Anterior cingulate cortex (tissue), 58 donors: ENCODE data around the gene PGRMC2.
A peak's percentile ranks its signal among the peaks of the same experiment; 100 is the strongest.

Experiments
- DNase-seq, 58 donors: peaks; one replicate each; lab custom pipeline; 2025; lab: John Stamatoyannopoulos, UW

PGRMC2 gene

GRCh38 chr4:128287141-128287870 lies at the start of gene PGRMC2:
PGRMC2 (minus strand) TSS chr4:128287813; CDS start chr4:128287790, 23 bp downstream.
- DNase-seq: peak in 12 of 58 donors; percentile 13 to 64 (median 42)

GRCh38 chr4:128335541-128335940 lies 47.9 kb upstream of the PGRMC2 start:
- no peak for DNase-seq

- DNase-seq: no peak
Observed at GRCh38 chr4:128334256-128334655, 46.6 kb upstream of the PGRMC2 start.

GRCh38 chr4:128333309-128334018 lies 45.9 kb upstream of the PGRMC2 start:
- no peak for DNase-seq

GRCh38 chr4:128332081-128332480 lies 44.5 kb upstream of the PGRMC2 start:
- DNase-seq: no peak

- DNase-seq: no peak
Observed at GRCh38 chr4:128329638-128330037, 42.0 kb upstream of the PGRMC2 start.

- DNase-seq: no peak
Observed at GRCh38 chr4:128328106-128328505, 40.5 kb upstream of the PGRMC2 start.

- DNase-seq: no peak
Observed at GRCh38 chr4:128323401-128323800, 35.8 kb upstream of the PGRMC2 start.

GRCh38 chr4:128322986-128323385 lies 35.4 kb upstream of the PGRMC2 start:
- no peak for DNase-seq

GRCh38 chr4:128322311-128322710 lies 34.7 kb upstream of the PGRMC2 start:
- DNase-seq: no peak

- no peak for DNase-seq
Observed at GRCh38 chr4:128320656-128321055, 33.0 kb upstream of the PGRMC2 start.

- no peak for DNase-seq
Observed at GRCh38 chr4:128315756-128316520, 28.3 kb upstream of the PGRMC2 start.

GRCh38 chr4:128311659-128312403 lies 24.2 kb upstream of the PGRMC2 start:
- DNase-seq: no peak

GRCh38 chr4:128310266-128310697 lies 22.7 kb upstream of the PGRMC2 start:
- DNase-seq: no peak

- no peak for DNase-seq
Observed at GRCh38 chr4:128309585-128309984, 22.0 kb upstream of the PGRMC2 start.

- DNase-seq: no peak
Observed at GRCh38 chr4:128308986-128309385, 21.4 kb upstream of the PGRMC2 start.

- DNase-seq: no peak
Observed at GRCh38 chr4:128307123-128307571, 19.5 kb upstream of the PGRMC2 start.

- DNase-seq: no peak
Observed at GRCh38 chr4:128305942-128306341, 18.3 kb upstream of the PGRMC2 start.

GRCh38 chr4:128303986-128304385 lies 16.4 kb upstream of the PGRMC2 start:
- no peak for DNase-seq

- no peak for DNase-seq
Observed at GRCh38 chr4:128303405-128303785, 15.8 kb upstream of the PGRMC2 start.
